Calu3 (cell line): Measurements from ENCODE around the gene H6PD. TPM values are rescaled to one million over a fixed set of nuclear protein-coding genes. Genes with fewer than 3 reads are reported as not detected.

ENCODE experiments used
- BruUV-seq: library from RNA; stranded (reverse); fragments of 400-500 nt; replicated peaks from 2 replicates; lab custom pipeline; 2021; lab: Mats Ljungman, UMichigan
- CTCF ChIA-PET: fragments of 300-600 bp; sonication (Branson Sonifier 250); formaldehyde crosslinking; loops from one replicate; lab custom pipeline; 2022; ENCODE audit warnings: antibody characterized with exemption; lab: Charles Lee
- DNase-seq: peaks from one replicate; pipeline ENCODE4 v3.0.0; 2022
- H3K27ac Mint-ChIP-seq: one replicate; pipeline ENCODE4 v1.8.0; 2022; ENCODE audit warnings: mixed read lengths; ENCODE audit not compliant: unreplicated experiment
- H3K27me3 Mint-ChIP-seq: one replicate; pipeline ENCODE4 v1.8.0; 2022; ENCODE audit warnings: mixed read lengths; ENCODE audit not compliant: unreplicated experiment
- H3K36me3 Mint-ChIP-seq: one replicate; pipeline ENCODE4 v1.8.0; 2022; ENCODE audit warnings: mild to moderate bottlenecking, moderate library complexity, mixed read lengths; ENCODE audit not compliant: insufficient read depth, unreplicated experiment
- H3K4me1 Mint-ChIP-seq: one replicate; pipeline ENCODE4 v1.8.0; 2022; ENCODE audit warnings: mild to moderate bottlenecking, low read depth, mixed read lengths; ENCODE audit not compliant: unreplicated experiment
- H3K4me3 Mint-ChIP-seq: one replicate; pipeline ENCODE4 v1.8.0; 2022; ENCODE audit warnings: mild to moderate bottlenecking, low read depth, moderate library complexity, mixed read lengths; ENCODE audit not compliant: unreplicated experiment
- H3K9me3 Mint-ChIP-seq: one replicate; pipeline ENCODE4 v1.8.0; 2022; ENCODE audit warnings: low read depth, mixed read lengths; ENCODE audit not compliant: unreplicated experiment
- intact Hi-C: fragments of 100-400 bp; cut with micrococcal nuclease; formaldehyde crosslinking; loops from one replicate; pipeline ENCODE4 v1.10.0; 2022; ENCODE audit not compliant: unreplicated experiment
- total RNA-seq: library from RNA; stranded (reverse); gene quantifications from 2 replicates; pipeline ENCODE4 v1.2.3, GENCODE V29; 2022
- TF ChIP-seq, protein P1 (sequence below): fragments of 200-600 bp; IDR thresholded peaks from one replicate; pipeline ENCODE4 v1.8.0; 2022; ENCODE audit warnings: antibody characterized with exemption; ENCODE audit not compliant: unreplicated experiment

The H6PD gene
- total RNA-seq, 1 experiment from 2014 or later = 18.0 TPM

- Mint-ChIP-seq H3K27ac (no peak overlapping the region), H3K36me3 (no peaks in the 10 kb centered on the region), H3K9me3 (no peaks in the 10 kb centered on the region), H3K4me1 (no peaks in the 10 kb centered on the region), H3K27me3 (no peaks in the 10 kb centered on the region), H3K4me3 (no peak overlapping the region)
- no peak for DNase-seq
- intact Hi-C loops = no loop called here
- TF ChIP-seq, protein P1, sequence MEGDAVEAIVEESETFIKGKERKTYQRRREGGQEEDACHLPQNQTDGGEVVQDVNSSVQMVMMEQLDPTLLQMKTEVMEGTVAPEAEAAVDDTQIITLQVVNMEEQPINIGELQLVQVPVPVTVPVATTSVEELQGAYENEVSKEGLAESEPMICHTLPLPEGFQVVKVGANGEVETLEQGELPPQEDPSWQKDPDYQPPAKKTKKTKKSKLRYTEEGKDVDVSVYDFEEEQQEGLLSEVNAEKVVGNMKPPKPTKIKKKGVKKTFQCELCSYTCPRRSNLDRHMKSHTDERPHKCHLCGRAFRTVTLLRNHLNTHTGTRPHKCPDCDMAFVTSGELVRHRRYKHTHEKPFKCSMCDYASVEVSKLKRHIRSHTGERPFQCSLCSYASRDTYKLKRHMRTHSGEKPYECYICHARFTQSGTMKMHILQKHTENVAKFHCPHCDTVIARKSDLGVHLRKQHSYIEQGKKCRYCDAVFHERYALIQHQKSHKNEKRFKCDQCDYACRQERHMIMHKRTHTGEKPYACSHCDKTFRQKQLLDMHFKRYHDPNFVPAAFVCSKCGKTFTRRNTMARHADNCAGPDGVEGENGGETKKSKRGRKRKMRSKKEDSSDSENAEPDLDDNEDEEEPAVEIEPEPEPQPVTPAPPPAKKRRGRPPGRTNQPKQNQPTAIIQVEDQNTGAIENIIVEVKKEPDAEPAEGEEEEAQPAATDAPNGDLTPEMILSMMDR = no peak
- no TSS peak for BruUV-seq
- CTCF ChIA-PET = no interaction called here
Observed at GRCh38 chr1:9308236-9308785, 73.7 kb downstream of the H6PD start.

GRCh38 chr1:9309080-9309479 is 74.5 kb downstream of the H6PD start:
- CTCF ChIA-PET = no interaction called here
- no peak overlapping the region for H3K27ac Mint-ChIP-seq

DNA sequence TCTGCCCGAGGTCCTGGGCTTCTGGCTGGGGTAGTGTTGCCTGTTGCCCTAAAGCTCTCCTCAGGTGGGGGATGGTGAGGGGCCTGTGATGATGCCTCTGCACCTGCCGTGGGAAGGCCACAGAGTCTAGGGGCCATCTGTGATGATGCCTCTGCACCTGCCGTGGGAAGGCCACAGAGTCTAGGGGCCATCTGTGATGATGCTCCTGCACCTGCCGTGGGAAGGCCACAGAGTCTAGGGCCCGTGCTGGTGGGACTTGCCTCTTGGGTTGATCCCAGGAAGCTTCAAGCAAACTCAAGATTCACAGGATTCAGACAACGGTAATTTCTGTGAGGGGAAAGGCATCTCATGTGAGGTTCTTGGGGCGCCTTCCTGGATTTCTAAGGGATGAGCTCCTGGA is 75.4 kb downstream of the H6PD start:
- no peak overlapping the region for H3K4me3 Mint-ChIP-seq
- DNase-seq = no peak
- H3K9me3 Mint-ChIP-seq = no peaks in the 10 kb centered on the region
- H3K4me1 Mint-ChIP-seq = no peaks in the 10 kb centered on the region
- TF ChIP-seq, protein P1 = no peak
- no peaks in the 10 kb centered on the region for H3K36me3 Mint-ChIP-seq
- H3K27me3 Mint-ChIP-seq = no peaks in the 10 kb centered on the region
- no peak overlapping the region for H3K27ac Mint-ChIP-seq
- intact Hi-C loops = no loop called here
- BruUV-seq = no TSS peak
- CTCF ChIA-PET = no interaction called here

More at GRCh38 chr1:9309080-9309479, 74.5 kb downstream of the H6PD start:
- intact Hi-C loops = no loop called here
- no peaks in the 10 kb centered on the region for H3K4me1 Mint-ChIP-seq
- TF ChIP-seq, protein P1 = no peak
- H3K9me3 Mint-ChIP-seq = no peaks in the 10 kb centered on the region
- no peaks in the 10 kb centered on the region for H3K27me3 Mint-ChIP-seq
- DNase-seq = no peak
- H3K4me3 Mint-ChIP-seq = no peak overlapping the region
- BruUV-seq = no TSS peak
- no peaks in the 10 kb centered on the region for H3K36me3 Mint-ChIP-seq

DNA sequence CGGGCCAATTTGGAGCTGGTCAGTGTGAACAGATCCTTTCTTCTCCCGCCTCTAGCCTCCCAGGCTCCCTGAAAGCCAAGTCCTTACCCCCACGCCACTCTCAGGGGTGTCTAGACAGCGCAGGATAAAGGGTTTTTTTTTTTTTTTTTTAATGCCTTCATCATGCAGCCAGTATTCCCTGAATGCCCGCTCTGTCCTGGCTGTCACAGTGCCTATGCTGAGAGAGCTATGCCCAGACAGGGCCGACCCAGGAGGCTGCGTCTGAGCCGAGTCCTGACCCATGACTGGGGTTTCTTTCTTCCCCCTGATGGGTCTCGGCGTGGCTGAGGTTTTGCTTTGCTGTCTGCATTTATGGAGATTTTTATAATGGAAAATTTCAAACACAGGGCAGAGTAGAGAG is 76.5 kb downstream of the H6PD start:
- CTCF ChIA-PET = no interaction called here
- Mint-ChIP-seq H3K4me3 (no peak overlapping the region), H3K27me3 (no peaks in the 10 kb centered on the region), H3K4me1 (no peaks in the 10 kb centered on the region), H3K36me3 (no peaks in the 10 kb centered on the region), H3K9me3 (no peaks in the 10 kb centered on the region), H3K27ac (no peak overlapping the region)
- intact Hi-C loops = no loop called here
- TF ChIP-seq, protein P1 = no peak
- no peak for DNase-seq
- no TSS peak for BruUV-seq
